Subcutaneous adipose tissue (tissue), 4 donors: ENCODE measurements around the gene BABAM1. TPM values are rescaled to one million over a fixed set of nuclear protein-coding genes. Genes with fewer than 3 reads are reported as not detected.

Experiments used
- CTCF ChIP-seq: fragments of 450-650 bp; IDR thresholded peaks from one replicate; pipeline ENCODE4 v1.5.1; 2016; ENCODE audit warnings: low read depth, mild to moderate bottlenecking, control low read depth, antibody characterized with exemption, moderate library complexity
- total RNA-seq, 4 donors: library from RNA; depleted of rRNA; stranded (reverse); fragments of >200 nt; gene quantifications; one replicate each; pipeline ENCODE4 v1.1.0, GENCODE V29; 2016

BABAM1 gene
- total RNA-seq, 4 donors from 2014 or later, result 49.6 to 60.6 (median 54.7) TPM

DNA sequence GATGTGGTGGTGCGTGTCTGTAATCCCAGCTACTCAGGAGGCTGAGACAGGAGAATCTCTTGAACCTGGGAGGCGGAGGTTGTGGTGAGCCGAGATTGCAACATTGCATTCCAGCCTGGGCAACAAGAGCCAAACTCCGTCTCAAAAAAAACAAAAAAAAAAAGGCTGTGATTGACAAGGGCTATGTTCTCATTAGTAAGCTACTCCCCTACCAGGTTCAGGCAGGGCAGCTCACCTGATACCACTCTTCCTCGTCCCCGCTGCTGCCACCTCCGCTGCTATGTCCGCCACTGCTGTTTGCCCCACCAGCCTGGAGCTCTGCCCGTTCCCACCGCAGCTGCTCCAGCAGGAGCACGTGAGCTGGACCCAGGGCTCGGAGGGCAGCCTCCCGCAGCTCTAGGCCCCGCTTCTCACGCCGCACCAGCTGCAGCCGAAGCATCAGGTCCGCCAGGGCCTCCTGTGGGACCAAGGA, 12.1 kb upstream of the BABAM1 start:
- TF ChIP-seq CTCF, result no peak

DNA sequence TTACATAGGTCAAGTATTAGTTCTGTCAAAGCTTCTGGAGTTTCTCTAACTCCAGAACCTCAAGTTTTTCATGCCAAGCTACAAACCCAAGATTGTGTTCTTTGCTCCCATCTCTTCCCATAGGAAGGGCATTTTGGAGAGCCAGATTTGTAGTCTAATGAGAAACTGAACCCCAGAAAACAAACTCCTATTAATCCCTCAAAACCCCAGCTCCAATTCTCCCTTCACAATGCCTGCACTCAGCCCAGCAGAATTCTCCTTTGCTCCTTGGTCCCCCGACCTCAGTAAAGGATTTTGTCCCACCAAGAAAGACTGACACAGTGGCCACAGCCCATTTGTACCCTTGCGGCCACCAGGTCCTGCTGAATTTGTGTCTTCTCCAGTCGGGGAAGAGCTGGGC, 11.1 kb upstream of the BABAM1 start:
- no peak for TF ChIP-seq CTCF

GRCh38 chr19:17259118-17259780, 8.0 kb upstream of the BABAM1 start:
- TF ChIP-seq CTCF, result no peak

DNA sequence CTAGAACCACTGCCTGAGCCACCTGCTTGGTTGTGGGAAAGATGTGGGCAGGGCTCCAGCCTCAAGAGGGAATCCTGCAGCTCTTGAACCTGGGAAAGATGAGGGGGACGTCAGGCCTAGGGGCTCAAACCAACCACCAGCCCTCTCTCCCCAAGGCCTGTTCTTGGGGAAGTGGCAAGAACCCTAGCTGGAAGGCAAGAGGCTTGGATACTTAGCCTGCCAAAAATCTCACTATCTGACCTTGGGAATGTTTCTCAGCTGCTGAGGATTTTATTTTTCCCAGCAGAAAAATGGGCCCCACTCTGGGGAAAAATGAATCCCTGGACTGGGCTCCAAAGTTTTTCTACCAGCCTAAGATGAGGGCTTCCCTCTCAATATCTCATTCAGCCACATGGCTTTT, 7.3 kb upstream of the BABAM1 start:
- TF ChIP-seq CTCF, result no peak

DNA sequence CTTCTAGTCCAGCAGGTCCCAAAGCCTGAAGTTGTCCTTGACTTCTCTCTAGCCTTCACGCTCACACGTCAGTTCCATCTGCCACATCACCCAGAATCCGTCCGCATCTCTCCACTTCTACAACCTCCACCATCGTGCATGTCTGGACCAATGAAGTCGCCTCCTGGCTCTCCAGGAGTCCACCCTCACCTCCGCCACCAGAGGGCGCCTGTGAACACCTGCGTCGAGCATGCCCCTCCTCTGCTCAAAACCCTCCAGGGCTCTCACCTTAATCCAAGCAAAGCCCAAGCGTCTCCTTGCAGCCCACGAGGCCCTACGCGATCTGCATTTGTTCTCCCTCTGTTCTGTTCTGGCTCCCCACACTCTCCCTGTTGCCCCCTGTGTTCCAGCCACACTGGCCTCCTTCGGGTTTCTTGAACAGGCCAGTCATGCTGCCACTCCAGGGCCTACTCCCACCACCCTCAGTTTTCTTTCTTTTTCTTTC, 6.4 kb upstream of the BABAM1 start:
- no peak for TF ChIP-seq CTCF

GRCh38 chr19:17262557-17262956, 4.7 kb upstream of the BABAM1 start:
- TF ChIP-seq CTCF, result no peak

DNA sequence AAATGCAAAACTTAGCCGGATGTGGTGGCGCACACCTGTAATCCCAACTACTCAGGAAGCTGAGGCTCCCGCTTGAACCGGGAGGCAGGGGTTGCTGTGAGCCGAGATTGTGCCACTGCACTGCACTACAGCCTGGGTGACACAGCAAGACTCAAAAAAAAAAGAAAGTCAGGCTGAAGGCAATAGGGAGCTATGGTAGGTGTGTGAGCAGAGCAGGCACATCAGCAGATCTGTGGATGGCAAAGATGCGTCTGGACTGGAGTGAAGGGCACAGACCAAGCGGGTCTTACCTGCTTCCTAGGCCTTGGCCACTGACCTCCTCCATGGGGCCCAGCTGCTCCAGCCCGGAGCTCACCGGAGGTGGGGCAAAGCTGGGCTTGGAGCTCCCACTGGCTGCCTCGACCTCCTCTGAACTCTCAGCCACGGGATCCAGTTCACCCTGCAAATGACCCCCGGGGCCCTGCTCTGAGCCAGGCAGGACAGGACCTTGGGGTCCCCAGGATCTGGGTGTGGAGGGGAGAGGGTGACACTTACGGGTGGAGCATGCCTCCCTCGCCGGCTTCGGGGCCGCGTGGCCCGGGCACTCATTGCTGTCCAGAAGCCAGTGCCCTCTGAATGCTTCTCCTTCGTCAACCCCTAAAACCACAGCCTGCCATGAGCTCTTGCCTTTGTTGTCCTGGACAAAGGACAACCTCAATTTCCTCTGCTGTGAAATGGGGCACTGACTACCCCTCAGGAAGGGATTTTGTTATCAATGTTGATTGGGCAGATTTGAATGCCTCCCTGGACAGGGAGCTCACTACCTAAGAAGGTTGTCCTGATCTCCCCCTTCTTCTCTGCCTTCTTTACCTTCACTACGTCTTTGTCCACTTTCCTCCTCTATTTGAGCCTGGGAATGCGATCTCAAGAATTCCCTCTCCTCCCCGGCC, 3.3 kb upstream of the BABAM1 start:
- no peak for TF ChIP-seq CTCF
